GM19324 (cell line): ENCODE data around the gene CAMK2G.
"Not testable (repeated sequence)": the region's sequence is repeated elsewhere in the genome, so short reads cannot be mapped to it uniquely, and the experiment has no call there.

Source experiments
- ATAC-seq: cut with Tn5 transposase; IDR thresholded peaks from one replicate; pipeline ENCODE4 v1.9.1; 2021; ENCODE audit warnings: mild to moderate bottlenecking, moderate library complexity; ENCODE audit not compliant: unreplicated experiment, low FRiP score

Gene CAMK2G

GRCh38 chr10:73798927-73799560, 75.3 kb downstream of the CAMK2G start:
- ATAC-seq = no peak

GRCh38 chr10:73798087-73798486, 76.3 kb downstream of the CAMK2G start:
- ATAC-seq = no peak

- ATAC-seq = no peak
Measured at GRCh38 chr10:73797324-73798025, 76.9 kb downstream of the CAMK2G start.

GRCh38 chr10:73796766-73797165, 77.6 kb downstream of the CAMK2G start:
- no peak for ATAC-seq

GRCh38 chr10:73796035-73796434, 78.3 kb downstream of the CAMK2G start:
- not testable (repeated sequence) for ATAC-seq

- not testable (repeated sequence) for ATAC-seq
Measured at GRCh38 chr10:73795491-73795890, 78.9 kb downstream of the CAMK2G start.

GRCh38 chr10:73793456-73793855, 80.9 kb downstream of the CAMK2G start:
- no peak for ATAC-seq

- no peak for ATAC-seq
Measured at GRCh38 chr10:73791871-73792400, 82.4 kb downstream of the CAMK2G start.

- no peak for ATAC-seq
Measured at GRCh38 chr10:73790886-73791625, 83.3 kb downstream of the CAMK2G start.

GRCh38 chr10:73789659-73790055, 84.7 kb downstream of the CAMK2G start:
- ATAC-seq = no peak

- no peak for ATAC-seq
Measured at GRCh38 chr10:73788864-73789658, 85.3 kb downstream of the CAMK2G start.

GRCh38 chr10:73787031-73787800, 87.1 kb downstream of the CAMK2G start:
- not testable (repeated sequence) for ATAC-seq

- no peak for ATAC-seq
Measured at GRCh38 chr10:73786512-73786885, 87.9 kb downstream of the CAMK2G start.

GRCh38 chr10:73785721-73786511, 88.4 kb downstream of the CAMK2G start:
- peak; percentile 33 for ATAC-seq

- ATAC-seq = peak; percentile 78
Measured at GRCh38 chr10:73785211-73785720, 89.1 kb downstream of the CAMK2G start, which contains the start of gene ZSWIM8. Gene ZSWIM8 (plus strand): TSS chr10:73785606. CDS start chr10:73785879, 273 bp downstream.

GRCh38 chr10:73782749-73783085, 91.6 kb downstream of the CAMK2G start:
- no peak for ATAC-seq

GRCh38 chr10:73781879-73782748, 92.2 kb downstream of the CAMK2G start, which contains the start of gene CHCHD1:
Gene CHCHD1 (plus strand): TSS chr10:73782048. CDS start chr10:73782076, 28 bp downstream.
- peak; percentile 56 for ATAC-seq

GRCh38 chr10:73781548-73781878, 92.8 kb downstream of the CAMK2G start:
- no peak for ATAC-seq
